SK-N-SH treated with all-trans-retinoic acid at 6 μM for 48 hours (cell line): Measurements from ENCODE around the gene PARK7.

Experiments used
- ATAC-seq: fragments of 200-7000 bp; cut with Tn5 transposase; 3 replicates; pipeline ENCODE4 v1.9.1; 2020; ENCODE audit warnings: mild to moderate bottlenecking, moderate library complexity
- CSDC2 ChIP-seq: fragments of 250-450 bp; sonication (Bioruptor Pico); IDR thresholded peaks from 2 replicates; pipeline ENCODE4 v1.5.0; 2020; ENCODE audit warnings: mild to moderate bottlenecking, moderate library complexity
- PPARA ChIP-seq: fragments of 250-450 bp; sonication (Bioruptor Pico); IDR thresholded peaks from 2 replicates; pipeline ENCODE4 v1.5.0; 2020; ENCODE audit warnings: mild to moderate bottlenecking, borderline replicate concordance
- RARB ChIP-seq: fragments of 250-450 bp; sonication (Bioruptor Pico); IDR thresholded peaks from 2 replicates; pipeline ENCODE4 v1.8.0; 2021; ENCODE audit warnings: mild to moderate bottlenecking, moderate library complexity
- SNAI2 ChIP-seq: fragments of 250-450 bp; sonication (Bioruptor Pico); IDR thresholded peaks from 2 replicates; pipeline ENCODE4 v1.5.0; 2020; ENCODE audit warnings: mild to moderate bottlenecking, moderate library complexity
- TCF4 ChIP-seq: fragments of 250-450 bp; sonication (Bioruptor Pico); IDR thresholded peaks from 2 replicates; pipeline ENCODE4 v1.8.0; 2021; ENCODE audit warnings: mild to moderate bottlenecking, moderate library complexity, borderline replicate concordance
- TOX ChIP-seq: fragments of 250-450 bp; sonication (Bioruptor Pico); IDR thresholded peaks from 2 replicates; pipeline ENCODE4 v1.8.0; 2021; ENCODE audit warnings: mild to moderate bottlenecking, moderate library complexity, borderline replicate concordance
- ZFP30 ChIP-seq: fragments of 450-650 bp; formaldehyde crosslinking; IDR thresholded peaks from 2 replicates; pipeline ENCODE4 v1.5.0; 2022; ENCODE audit warnings: mild to moderate bottlenecking, moderate library complexity
- ZNF565 ChIP-seq: fragments of 450-650 bp; formaldehyde crosslinking; conservative IDR thresholded peaks from 2 replicates; pipeline ENCODE4 v1.5.0; 2020; ENCODE audit warnings: low read depth, mild to moderate bottlenecking, moderate library complexity
- ZNF70 ChIP-seq: fragments of 450-650 bp; formaldehyde crosslinking; IDR thresholded peaks from 2 replicates; pipeline ENCODE4 v1.5.0; 2020; ENCODE audit warnings: mild to moderate bottlenecking, moderate library complexity
- TF ChIP-seq, protein P1 (sequence below): fragments of 250-450 bp; sonication (Bioruptor Pico); IDR thresholded peaks from 2 replicates; pipeline ENCODE4 v1.8.0; 2020; ENCODE audit warnings: mild to moderate bottlenecking, moderate library complexity, borderline replicate concordance
- TF ChIP-seq, protein P2 (sequence below): fragments of 250-450 bp; sonication (Bioruptor Pico); IDR thresholded peaks from 2 replicates; pipeline ENCODE4 v1.5.1; 2020; ENCODE audit warnings: low read depth, mild to moderate bottlenecking, moderate library complexity
- TF ChIP-seq, protein P3 (sequence below): fragments of 250-450 bp; sonication (Bioruptor Pico); IDR thresholded peaks from 2 replicates; pipeline ENCODE4 v1.5.1; 2021; ENCODE audit warnings: mild to moderate bottlenecking, moderate library complexity
- TF ChIP-seq, protein P4 (sequence below): fragments of 250-450 bp; sonication (Bioruptor Pico); IDR thresholded peaks from 2 replicates; pipeline ENCODE4 v1.8.0; 2021; ENCODE audit warnings: low read depth, mild to moderate bottlenecking, moderate library complexity, borderline replicate concordance
- TF ChIP-seq, protein P5 (sequence below): fragments of 250-450 bp; sonication (Bioruptor Pico); IDR thresholded peaks from 2 replicates; pipeline ENCODE4 v1.5.0; 2020; ENCODE audit warnings: mild to moderate bottlenecking, moderate library complexity

PARK7 gene

GRCh38 chr1:8013399-8013798 is 51.9 kb downstream of the PARK7 start (continued):
- TF ChIP-seq, protein P1, sequence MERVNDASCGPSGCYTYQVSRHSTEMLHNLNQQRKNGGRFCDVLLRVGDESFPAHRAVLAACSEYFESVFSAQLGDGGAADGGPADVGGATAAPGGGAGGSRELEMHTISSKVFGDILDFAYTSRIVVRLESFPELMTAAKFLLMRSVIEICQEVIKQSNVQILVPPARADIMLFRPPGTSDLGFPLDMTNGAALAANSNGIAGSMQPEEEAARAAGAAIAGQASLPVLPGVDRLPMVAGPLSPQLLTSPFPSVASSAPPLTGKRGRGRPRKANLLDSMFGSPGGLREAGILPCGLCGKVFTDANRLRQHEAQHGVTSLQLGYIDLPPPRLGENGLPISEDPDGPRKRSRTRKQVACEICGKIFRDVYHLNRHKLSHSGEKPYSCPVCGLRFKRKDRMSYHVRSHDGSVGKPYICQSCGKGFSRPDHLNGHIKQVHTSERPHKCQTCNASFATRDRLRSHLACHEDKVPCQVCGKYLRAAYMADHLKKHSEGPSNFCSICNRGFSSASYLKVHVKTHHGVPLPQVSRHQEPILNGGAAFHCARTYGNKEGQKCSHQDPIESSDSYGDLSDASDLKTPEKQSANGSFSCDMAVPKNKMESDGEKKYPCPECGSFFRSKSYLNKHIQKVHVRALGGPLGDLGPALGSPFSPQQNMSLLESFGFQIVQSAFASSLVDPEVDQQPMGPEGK (CRISPR knock-in tag), result no peak
- TF ChIP-seq ZFP30 (CRISPR knock-in tag), result no peak

DNA sequence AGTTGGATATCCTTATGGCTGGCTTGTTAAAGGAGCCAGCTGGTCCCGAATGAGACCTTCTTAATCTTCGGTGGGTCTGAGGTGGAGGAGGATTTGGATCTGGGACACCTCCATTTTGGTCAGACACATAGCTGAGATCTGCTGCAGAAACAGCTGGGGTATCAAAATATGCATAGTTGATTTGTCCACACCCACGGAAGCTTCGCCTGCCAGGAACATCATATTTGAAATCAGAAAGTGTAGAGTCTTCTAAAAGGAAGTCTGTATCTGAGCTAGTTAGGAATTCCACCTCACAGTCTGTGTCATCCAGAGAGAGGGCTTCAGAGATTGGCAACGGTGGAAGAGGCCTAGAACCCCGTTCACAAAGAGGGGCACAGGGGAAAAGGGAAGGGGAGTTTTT is 52.3 kb downstream of the PARK7 start:
- TF ChIP-seq, protein P2, sequence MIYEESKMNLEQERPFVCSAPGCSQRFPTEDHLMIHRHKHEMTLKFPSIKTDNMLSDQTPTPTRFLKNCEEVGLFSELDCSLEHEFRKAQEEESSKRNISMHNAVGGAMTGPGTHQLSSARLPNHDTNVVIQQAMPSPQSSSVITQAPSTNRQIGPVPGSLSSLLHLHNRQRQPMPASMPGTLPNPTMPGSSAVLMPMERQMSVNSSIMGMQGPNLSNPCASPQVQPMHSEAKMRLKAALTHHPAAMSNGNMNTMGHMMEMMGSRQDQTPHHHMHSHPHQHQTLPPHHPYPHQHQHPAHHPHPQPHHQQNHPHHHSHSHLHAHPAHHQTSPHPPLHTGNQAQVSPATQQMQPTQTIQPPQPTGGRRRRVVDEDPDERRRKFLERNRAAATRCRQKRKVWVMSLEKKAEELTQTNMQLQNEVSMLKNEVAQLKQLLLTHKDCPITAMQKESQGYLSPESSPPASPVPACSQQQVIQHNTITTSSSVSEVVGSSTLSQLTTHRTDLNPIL (CRISPR knock-in tag), result no peak
- TF ChIP-seq, protein P3, sequence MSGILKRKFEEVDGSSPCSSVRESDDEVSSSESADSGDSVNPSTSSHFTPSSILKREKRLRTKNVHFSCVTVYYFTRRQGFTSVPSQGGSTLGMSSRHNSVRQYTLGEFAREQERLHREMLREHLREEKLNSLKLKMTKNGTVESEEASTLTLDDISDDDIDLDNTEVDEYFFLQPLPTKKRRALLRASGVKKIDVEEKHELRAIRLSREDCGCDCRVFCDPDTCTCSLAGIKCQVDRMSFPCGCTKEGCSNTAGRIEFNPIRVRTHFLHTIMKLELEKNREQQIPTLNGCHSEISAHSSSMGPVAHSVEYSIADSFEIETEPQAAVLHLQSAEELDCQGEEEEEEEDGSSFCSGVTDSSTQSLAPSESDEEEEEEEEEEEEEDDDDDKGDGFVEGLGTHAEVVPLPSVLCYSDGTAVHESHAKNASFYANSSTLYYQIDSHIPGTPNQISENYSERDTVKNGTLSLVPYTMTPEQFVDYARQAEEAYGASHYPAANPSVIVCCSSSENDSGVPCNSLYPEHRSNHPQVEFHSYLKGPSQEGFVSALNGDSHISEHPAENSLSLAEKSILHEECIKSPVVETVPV (CRISPR knock-in tag), result no peak
- TF ChIP-seq, all 23 proteins: peak for 0
- no peak for ATAC-seq

DNA sequence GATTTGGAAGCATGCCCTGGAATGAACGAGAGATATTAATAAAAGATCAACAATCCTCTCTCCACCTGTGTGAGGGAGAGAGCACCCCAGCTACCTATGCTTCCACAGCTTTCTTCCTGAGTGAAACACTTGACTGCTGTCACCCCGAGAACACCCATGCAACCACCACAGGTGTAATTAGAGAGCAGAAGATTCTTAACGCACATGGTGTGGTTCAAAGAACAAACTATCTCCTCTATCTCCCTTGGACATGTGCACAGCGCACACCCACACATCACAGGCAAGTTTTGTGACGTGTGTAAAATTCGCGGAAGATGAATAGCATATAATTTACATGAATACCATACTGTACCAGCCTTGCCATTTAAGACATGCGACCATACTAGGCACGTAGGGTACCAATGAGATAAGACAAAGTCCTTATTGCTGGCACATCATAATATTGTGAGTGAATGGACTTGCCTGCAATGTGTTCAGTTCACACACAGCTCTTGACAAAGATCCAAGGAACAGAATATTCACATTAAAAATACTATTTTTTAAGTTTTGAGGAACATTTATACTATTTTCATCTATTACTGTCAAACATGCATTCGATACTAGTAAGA is 53.0 kb downstream of the PARK7 start:
- no peak for TF ChIP-seq ZFP30 (CRISPR knock-in tag)
- no peak for TF ChIP-seq TCF4
- no peak for TF ChIP-seq TOX (CRISPR knock-in tag)
- TF ChIP-seq SNAI2 (CRISPR knock-in tag), result no peak
- TF ChIP-seq, protein P4, sequence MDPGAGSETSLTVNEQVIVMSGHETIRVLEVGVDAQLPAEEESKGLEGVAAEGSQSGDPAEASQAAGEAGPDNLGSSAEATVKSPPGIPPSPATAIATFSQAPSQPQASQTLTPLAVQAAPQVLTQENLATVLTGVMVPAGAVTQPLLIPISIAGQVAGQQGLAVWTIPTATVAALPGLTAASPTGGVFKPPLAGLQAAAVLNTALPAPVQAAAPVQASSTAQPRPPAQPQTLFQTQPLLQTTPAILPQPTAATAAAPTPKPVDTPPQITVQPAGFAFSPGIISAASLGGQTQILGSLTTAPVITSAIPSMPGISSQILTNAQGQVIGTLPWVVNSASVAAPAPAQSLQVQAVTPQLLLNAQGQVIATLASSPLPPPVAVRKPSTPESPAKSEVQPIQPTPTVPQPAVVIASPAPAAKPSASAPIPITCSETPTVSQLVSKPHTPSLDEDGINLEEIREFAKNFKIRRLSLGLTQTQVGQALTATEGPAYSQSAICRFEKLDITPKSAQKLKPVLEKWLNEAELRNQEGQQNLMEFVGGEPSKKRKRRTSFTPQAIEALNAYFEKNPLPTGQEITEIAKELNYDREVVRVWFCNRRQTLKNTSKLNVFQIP (CRISPR knock-in tag), result no peak
- TF ChIP-seq RARB (CRISPR knock-in tag), result no peak
- no peak for TF ChIP-seq ZNF70 (CRISPR knock-in tag)
- TF ChIP-seq, protein P2 (CRISPR knock-in tag), result no peak
- no peak for TF ChIP-seq PPARA (CRISPR knock-in tag)

DNA sequence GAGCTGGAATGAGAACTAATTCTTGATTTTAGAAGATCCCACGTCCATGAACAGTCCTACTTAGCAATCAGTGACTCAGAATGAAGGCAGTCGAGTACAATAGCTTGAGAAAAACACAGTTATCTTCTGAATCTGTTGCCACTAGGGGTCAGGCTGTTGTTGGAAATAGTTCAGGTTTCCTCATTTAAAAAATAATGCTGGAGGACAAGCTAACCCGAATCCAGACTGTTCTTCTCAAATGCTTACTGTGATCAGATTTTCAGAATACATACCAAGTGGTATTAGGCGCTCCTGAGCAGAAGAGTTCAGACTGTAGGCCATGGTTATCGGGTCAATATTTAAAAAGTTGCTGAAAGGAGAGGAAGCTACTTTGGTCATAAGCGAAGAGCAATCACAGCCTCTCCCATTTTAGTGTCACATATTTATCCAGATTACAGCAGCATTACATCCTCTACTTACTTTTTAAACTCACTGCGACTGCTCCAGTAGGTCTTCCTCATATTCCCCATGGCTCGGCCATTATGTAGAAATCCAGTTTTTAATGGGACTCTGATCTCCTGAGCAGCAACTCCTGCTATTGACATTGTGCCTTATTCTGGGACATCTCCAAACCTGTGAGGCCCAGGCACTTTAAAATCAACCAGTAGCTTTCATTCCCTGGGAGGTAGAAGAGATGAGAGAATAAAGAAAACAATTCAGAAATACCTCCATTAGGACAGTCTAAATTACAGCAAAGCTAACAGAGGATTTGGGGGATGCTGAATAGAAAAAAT is 53.7 kb downstream of the PARK7 start:
- no peak for TF ChIP-seq CSDC2
- no peak for TF ChIP-seq ZNF565 (CRISPR knock-in tag)
- TF ChIP-seq ZFP30 (CRISPR knock-in tag), result no peak
- TF ChIP-seq, protein P3 (CRISPR knock-in tag), result no peak
- TF ChIP-seq, protein P5, sequence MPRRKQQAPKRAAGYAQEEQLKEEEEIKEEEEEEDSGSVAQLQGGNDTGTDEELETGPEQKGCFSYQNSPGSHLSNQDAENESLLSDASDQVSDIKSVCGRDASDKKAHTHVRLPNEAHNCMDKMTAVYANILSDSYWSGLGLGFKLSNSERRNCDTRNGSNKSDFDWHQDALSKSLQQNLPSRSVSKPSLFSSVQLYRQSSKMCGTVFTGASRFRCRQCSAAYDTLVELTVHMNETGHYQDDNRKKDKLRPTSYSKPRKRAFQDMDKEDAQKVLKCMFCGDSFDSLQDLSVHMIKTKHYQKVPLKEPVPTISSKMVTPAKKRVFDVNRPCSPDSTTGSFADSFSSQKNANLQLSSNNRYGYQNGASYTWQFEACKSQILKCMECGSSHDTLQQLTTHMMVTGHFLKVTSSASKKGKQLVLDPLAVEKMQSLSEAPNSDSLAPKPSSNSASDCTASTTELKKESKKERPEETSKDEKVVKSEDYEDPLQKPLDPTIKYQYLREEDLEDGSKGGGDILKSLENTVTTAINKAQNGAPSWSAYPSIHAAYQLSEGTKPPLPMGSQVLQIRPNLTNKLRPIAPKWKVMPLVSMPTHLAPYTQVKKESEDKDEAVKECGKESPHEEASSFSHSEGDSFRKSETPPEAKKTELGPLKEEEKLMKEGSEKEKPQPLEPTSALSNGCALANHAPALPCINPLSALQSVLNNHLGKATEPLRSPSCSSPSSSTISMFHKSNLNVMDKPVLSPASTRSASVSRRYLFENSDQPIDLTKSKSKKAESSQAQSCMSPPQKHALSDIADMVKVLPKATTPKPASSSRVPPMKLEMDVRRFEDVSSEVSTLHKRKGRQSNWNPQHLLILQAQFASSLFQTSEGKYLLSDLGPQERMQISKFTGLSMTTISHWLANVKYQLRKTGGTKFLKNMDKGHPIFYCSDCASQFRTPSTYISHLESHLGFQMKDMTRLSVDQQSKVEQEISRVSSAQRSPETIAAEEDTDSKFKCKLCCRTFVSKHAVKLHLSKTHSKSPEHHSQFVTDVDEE (CRISPR knock-in tag), result no peak
- TF ChIP-seq, protein P1 (CRISPR knock-in tag), result no peak
- no peak for TF ChIP-seq PPARA (CRISPR knock-in tag)
- peak; percentile 65 for ATAC-seq

More for the DNA sequence above, 53.0 kb downstream of the PARK7 start:
- ATAC-seq, result no peak
